IMR-90 (cell line): ENCODE results near the gene YES1. TPM values are rescaled to one million over a fixed set of nuclear protein-coding genes. Genes with fewer than 3 reads are reported as not detected.

Experiments used
- ATAC-seq: fragments of 200-7000 bp; cut with Tn5 transposase; 2 replicates; pipeline ENCODE4 v1.9.1; 2020; ENCODE audit warnings: low read depth, mild to moderate bottlenecking, moderate library complexity
- BruUV-seq: library from RNA; stranded (reverse); fragments of 400-500 nt; replicated peaks from 2 replicates; lab custom pipeline; 2021; lab: Mats Ljungman, UMichigan
- CTCF ChIA-PET: fragments of 300-600 bp; formaldehyde crosslinking; extraction: SDS; loops from one replicate; lab custom pipeline; 2021; ENCODE audit warnings: antibody characterized with exemption; lab: Yijun Ruan, JAX
- POLR2A ChIA-PET: fragments of 300-600 bp; sonication (Branson Sonifier 250); formaldehyde crosslinking; loops from one replicate; lab custom pipeline; 2022; ENCODE audit warnings: antibody characterized with exemption; ENCODE audit not compliant: unreplicated experiment; lab: Charles Lee
- DNase-seq: peaks from one replicate; pipeline ENCODE4 v3.0.0; 2013
- H2AFZ ChIP-seq: replicated peaks from 2 replicates; pipeline ENCODE3; 2013; ENCODE audit warnings: low read length, mild to moderate bottlenecking; ENCODE audit not compliant: poor library complexity
- H2AK5ac ChIP-seq: 2 replicates; pipeline ENCODE4 v1.6.1; 2013; ENCODE audit warnings: low read depth, low read length, inconsistent platforms
- H2AK9ac ChIP-seq: replicated peaks from 2 replicates; pipeline ENCODE3; 2013; ENCODE audit warnings: mild to moderate bottlenecking, low read depth, low read length, moderate library complexity; ENCODE audit not compliant: poor library complexity
- H2BK120ac ChIP-seq: 2 replicates; pipeline ENCODE4 v1.6.1; 2013; ENCODE audit warnings: low read depth, low read length, inconsistent platforms
- H2BK15ac ChIP-seq: 3 replicates; pipeline ENCODE4 v1.6.1; 2013; ENCODE audit warnings: low read depth, low read length, inconsistent platforms
- H2BK20ac ChIP-seq: 2 replicates; pipeline ENCODE4 v1.6.1; 2013; ENCODE audit warnings: low read depth, mild to moderate bottlenecking, inconsistent platforms, low read length, moderate library complexity
- H2BK5ac ChIP-seq: 2 replicates; pipeline ENCODE4 v1.6.1; 2013; ENCODE audit warnings: mild to moderate bottlenecking, low read depth, low read length, inconsistent platforms; ENCODE audit not compliant: poor library complexity, severe bottlenecking
- H3K14ac ChIP-seq: replicated peaks from 2 replicates; pipeline ENCODE4 v1.6.1; 2013; ENCODE audit warnings: low read depth, low read length, inconsistent platforms
- H3K18ac ChIP-seq: 2 replicates; pipeline ENCODE4 v1.6.1; 2013; ENCODE audit warnings: low read depth, low read length, control low read depth
- H3K23ac ChIP-seq: 2 replicates; pipeline ENCODE4 v1.6.1; 2013; ENCODE audit warnings: low read depth, low read length, inconsistent platforms
- H3K27ac ChIP-seq: 2 replicates; pipeline ENCODE4 v1.5.1; 2013; ENCODE audit warnings: mild to moderate bottlenecking, control low read depth, low read length; ENCODE audit not compliant: insufficient read depth
- H3K27me3 ChIP-seq: 2 replicates; pipeline ENCODE4 v1.6.1; 2013; ENCODE audit warnings: low read length; ENCODE audit not compliant: control insufficient read depth, insufficient read depth
- H3K36me3 ChIP-seq: 2 replicates; pipeline ENCODE4 v1.6.1; 2013; ENCODE audit warnings: low read length, mixed read lengths; ENCODE audit not compliant: control insufficient read depth, insufficient read depth
- H3K4ac ChIP-seq: 2 replicates; pipeline ENCODE4 v1.6.1; 2013; ENCODE audit warnings: low read depth, low read length, inconsistent platforms
- H3K4me1 ChIP-seq: 2 replicates; pipeline ENCODE4 v1.6.1; 2013; ENCODE audit warnings: low read length, mixed read lengths; ENCODE audit not compliant: control insufficient read depth, insufficient read depth
- H3K4me2 ChIP-seq: 2 replicates; pipeline ENCODE4 v1.6.1; 2013; ENCODE audit warnings: low read depth, mild to moderate bottlenecking, control low read depth, low read length, moderate library complexity
- H3K4me3 ChIP-seq: 2 replicates; pipeline ENCODE4 v1.5.1; 2013; ENCODE audit warnings: low read depth, mild to moderate bottlenecking, control low read depth, low read length, moderate library complexity; ENCODE audit not compliant: insufficient read depth
- H3K56ac ChIP-seq: 2 replicates; pipeline ENCODE4 v1.6.1; 2013; ENCODE audit warnings: low read length, inconsistent platforms; ENCODE audit not compliant: insufficient read depth; ENCODE audit errors: extremely low read depth
- H3K79me1 ChIP-seq, 2 experiments: 2 replicates each; pipeline ENCODE4 v1.6.1; 2013; ENCODE audit warnings: low read length in 2 of 2, inconsistent platforms in 1 of 2, low read depth in 1 of 2
- H3K9ac ChIP-seq: 2 replicates; pipeline ENCODE4 v1.6.1; 2013; ENCODE audit warnings: low read depth, low read length, control low read depth
- H3K9me1 ChIP-seq: 2 replicates; pipeline ENCODE4 v1.6.1; 2013; ENCODE audit warnings: low read length, inconsistent platforms; ENCODE audit not compliant: insufficient read depth
- H3K9me3 ChIP-seq: 2 replicates; pipeline ENCODE4 v1.6.1; 2013; ENCODE audit warnings: low read length; ENCODE audit not compliant: control insufficient read depth, insufficient read depth
- H4K20me1 ChIP-seq: 2 replicates; pipeline ENCODE4 v1.6.1; 2013; ENCODE audit warnings: low read length, inconsistent platforms; ENCODE audit not compliant: insufficient read depth
- H4K5ac ChIP-seq: 2 replicates; pipeline ENCODE4 v1.6.1; 2013; ENCODE audit warnings: mild to moderate bottlenecking, low read depth, low read length, control low read depth
- H4K8ac ChIP-seq, 2 experiments: 2 replicates each; pipeline ENCODE4 v1.6.1; 2013; ENCODE audit warnings: low read depth in 2 of 2, low read length in 2 of 2, control low read depth in 1 of 2, inconsistent platforms in 1 of 2
- H4K91ac ChIP-seq: 2 replicates; pipeline ENCODE4 v1.6.1; 2013; ENCODE audit warnings: low read depth, low read length, inconsistent platforms; ENCODE audit not compliant: insufficient read depth
- BHLHE40 ChIP-seq: fragments of 150-350 bp; IDR thresholded peaks from 2 replicates; pipeline ENCODE4 v1.6.1; 2016; ENCODE audit warnings: mild to moderate bottlenecking, low read depth, low read length
- CEBPB ChIP-seq: IDR thresholded peaks from 2 replicates; pipeline ENCODE4 v1.6.1; 2012; ENCODE audit warnings: low read depth, low read length, improper control_type of control experiment
- CHD1 ChIP-seq: IDR thresholded peaks from 2 replicates; pipeline ENCODE4 v1.6.1; 2012; ENCODE audit warnings: low read depth, low read length, improper control_type of control experiment
- FOS ChIP-seq: fragments of 150-350 bp; IDR thresholded peaks from 2 replicates; pipeline ENCODE4 v1.6.1; 2016; ENCODE audit warnings: low read depth, low read length
- MAFK ChIP-seq: IDR thresholded peaks from 2 replicates; pipeline ENCODE4 v1.6.1; 2012; ENCODE audit warnings: low read depth, low read length, improper control_type of control experiment
- MXI1 ChIP-seq: IDR thresholded peaks from 2 replicates; pipeline ENCODE4 v1.6.1; 2012; ENCODE audit warnings: low read depth, mild to moderate bottlenecking, low read length, moderate library complexity, borderline replicate concordance
- NFE2L2 ChIP-seq: fragments of 150-350 bp; IDR thresholded peaks from 2 replicates; pipeline ENCODE4 v1.6.1; 2016; ENCODE audit warnings: low read depth, mild to moderate bottlenecking, low read length
- POLR2A ChIP-seq: IDR thresholded peaks from 2 replicates; pipeline ENCODE4 v1.6.1; 2012; ENCODE audit warnings: mild to moderate bottlenecking, low read depth, low read length
- RAD21 ChIP-seq: IDR thresholded peaks from 2 replicates; pipeline ENCODE4 v1.6.1; 2012; ENCODE audit warnings: low read length, improper control_type of control experiment
- RCOR1 ChIP-seq: IDR thresholded peaks from 2 replicates; pipeline ENCODE4 v1.6.1; 2012; ENCODE audit warnings: mild to moderate bottlenecking, low read length, improper control_type of control experiment; ENCODE audit not compliant: insufficient replicate concordance
- RFX5 ChIP-seq: IDR thresholded peaks from 2 replicates; pipeline ENCODE4 v1.8.0; 2012; ENCODE audit warnings: low read depth, mild to moderate bottlenecking, low read length, moderate library complexity
- WGBS, 2 experiments: methylation state at CpG; one replicate each; pipeline versions ENCODE4 v1.1.5 to v1.1.7; 2013; ENCODE audit warnings: missing lambda C conversion rate in 2 of 2; ENCODE audit not compliant: insufficient read length in 1 of 2; ENCODE audit errors: extremely low coverage in 2 of 2; 5-methylcytosine and 5-hydroxymethylcytosine counted together
- dilution Hi-C: fragments of 300-500 bp; cut with HindIII; formaldehyde crosslinking; loops from one replicate; pipeline ENCODE4 v1.14.3; 2018; ENCODE audit warnings: low sequenced_read_pairs; ENCODE audit not compliant: unreplicated experiment
- in situ Hi-C: fragments of 300-500 bp; cut with MboI; formaldehyde crosslinking; loops from 3 replicates; pipeline ENCODE4 v1.14.3; 2019; ENCODE audit warnings: low sequenced_read_pairs, inconsistent platforms, mixed read lengths
- intact Hi-C: fragments of 100-400 bp; cut with micrococcal nuclease; formaldehyde crosslinking; loops from 2 replicates; pipeline ENCODE4 v1.10.0; 2022
- polyA plus RNA-seq, 3 experiments: library from polyadenylated mRNA; depleted of rRNA; stranded (reverse); fragments of >200 nt; gene quantifications; 2 replicates each; pipeline ENCODE4 v1.2.3, GENCODE V29; 2012; ENCODE audit warnings: low replicate concordance in 1 of 3
- total RNA-seq: library from RNA; depleted of rRNA; stranded (reverse); fragments of >200 nt; gene quantifications from 2 replicates; pipeline ENCODE4 v1.2.3, GENCODE V29; 2012
- TF ChIP-seq, protein P1 (sequence below): fragments of 150-350 bp; IDR thresholded peaks from 2 replicates; pipeline ENCODE4 v1.6.1; 2016; ENCODE audit warnings: low read depth, mild to moderate bottlenecking, low read length, moderate library complexity, borderline replicate concordance
- TF ChIP-seq, protein P2 (sequence below): conservative IDR thresholded peaks from 2 replicates; pipeline ENCODE4 v1.5.1; 2012; ENCODE audit warnings: mild to moderate bottlenecking, low read depth, low read length, improper control_type of control experiment
- TF ChIP-seq, protein P3 (sequence below): fragments of 150-350 bp; IDR thresholded peaks from 2 replicates; pipeline ENCODE4 v1.6.1; 2017; ENCODE audit warnings: mild to moderate bottlenecking, antibody characterized with exemption, low read length, low read depth

Gene YES1
- total and polyA plus RNA-seq, 2 of the 4 experiments (the other 2 are of a cell fraction), result 16.7 to 62.0 TPM

DNA sequence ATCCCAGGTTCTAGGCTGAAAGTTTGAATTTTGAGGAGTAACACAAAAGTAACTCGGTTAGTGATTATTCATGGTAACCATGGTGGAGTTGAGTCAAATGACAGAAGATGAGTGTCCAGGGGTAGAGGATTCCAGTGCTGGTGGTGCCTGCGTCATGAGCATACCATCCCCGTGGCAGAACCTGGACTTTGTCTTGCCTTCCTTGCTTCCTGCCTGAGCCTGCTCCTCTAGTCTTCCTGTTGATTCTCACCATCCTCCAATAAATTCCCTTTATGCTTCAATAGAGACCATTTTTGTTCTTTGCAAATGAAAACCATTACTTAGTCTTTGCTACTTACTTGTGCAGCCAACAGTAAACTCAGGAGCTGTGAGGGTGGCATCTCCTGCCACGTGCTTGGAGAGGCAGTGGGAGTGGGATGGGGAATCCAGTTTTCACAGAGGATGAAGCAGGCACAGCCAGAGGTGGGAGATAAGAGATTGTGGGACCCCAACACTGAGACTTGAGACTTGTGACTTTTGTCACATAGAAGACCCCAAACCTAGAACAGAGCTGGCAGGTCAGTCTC lies 4.1 kb upstream of the YES1 start:
- Histone ChIP-seq H2AFZ (no peak overlapping the region), H2BK120ac (no peak overlapping the region), H3K9me1 (no peaks in the 10 kb centered on the region), H3K36me3 (no peaks in the 10 kb centered on the region), H2BK20ac (no peak overlapping the region), H3K23ac (no peak overlapping the region), H2AK5ac (no peak overlapping the region), H4K91ac (no peak overlapping the region), H4K20me1 (no peaks in the 10 kb centered on the region), H2BK15ac (no peak overlapping the region), H3K14ac (no peak overlapping the region), H3K9ac (no peak overlapping the region), H3K79me1 (peaks cover 0 to 6% of the 10 kb centered on the region in 2 experiments; a peak in 3 of 4 replicates), H3K4me3 (no peak overlapping the region), H3K9me3 (no peaks in the 10 kb centered on the region), H3K27me3 (no peaks in the 10 kb centered on the region), H3K27ac (no peak overlapping the region), H3K18ac (no peak overlapping the region), H3K4me1 (peaks cover 1% of the 10 kb centered on the region; the same call in 1 of the 2 replicates), H2BK5ac (no peak overlapping the region), H3K56ac (no peak overlapping the region), H4K5ac (no peak overlapping the region), H4K8ac (no peak overlapping the region), H3K4me2 (no peak overlapping the region), H2AK9ac (no peak overlapping the region), H3K4ac (no peak overlapping the region)
- DNase-seq, result no peak
- no TSS peak for BruUV-seq
- no peak for ATAC-seq
- TF ChIP-seq POLR2A (no peak), RAD21 (no peak), NFE2L2 (no peak), BHLHE40 (no peak), RFX5 (no peak), FOS (no peak), CHD1 (no peak), MAFK (no peak), RCOR1 (no peak), MXI1 (no peak), CEBPB (no peak)
- TF ChIP-seq, protein P1, sequence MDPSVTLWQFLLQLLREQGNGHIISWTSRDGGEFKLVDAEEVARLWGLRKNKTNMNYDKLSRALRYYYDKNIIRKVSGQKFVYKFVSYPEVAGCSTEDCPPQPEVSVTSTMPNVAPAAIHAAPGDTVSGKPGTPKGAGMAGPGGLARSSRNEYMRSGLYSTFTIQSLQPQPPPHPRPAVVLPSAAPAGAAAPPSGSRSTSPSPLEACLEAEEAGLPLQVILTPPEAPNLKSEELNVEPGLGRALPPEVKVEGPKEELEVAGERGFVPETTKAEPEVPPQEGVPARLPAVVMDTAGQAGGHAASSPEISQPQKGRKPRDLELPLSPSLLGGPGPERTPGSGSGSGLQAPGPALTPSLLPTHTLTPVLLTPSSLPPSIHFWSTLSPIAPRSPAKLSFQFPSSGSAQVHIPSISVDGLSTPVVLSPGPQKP, result no peak
- TF ChIP-seq, protein P2, sequence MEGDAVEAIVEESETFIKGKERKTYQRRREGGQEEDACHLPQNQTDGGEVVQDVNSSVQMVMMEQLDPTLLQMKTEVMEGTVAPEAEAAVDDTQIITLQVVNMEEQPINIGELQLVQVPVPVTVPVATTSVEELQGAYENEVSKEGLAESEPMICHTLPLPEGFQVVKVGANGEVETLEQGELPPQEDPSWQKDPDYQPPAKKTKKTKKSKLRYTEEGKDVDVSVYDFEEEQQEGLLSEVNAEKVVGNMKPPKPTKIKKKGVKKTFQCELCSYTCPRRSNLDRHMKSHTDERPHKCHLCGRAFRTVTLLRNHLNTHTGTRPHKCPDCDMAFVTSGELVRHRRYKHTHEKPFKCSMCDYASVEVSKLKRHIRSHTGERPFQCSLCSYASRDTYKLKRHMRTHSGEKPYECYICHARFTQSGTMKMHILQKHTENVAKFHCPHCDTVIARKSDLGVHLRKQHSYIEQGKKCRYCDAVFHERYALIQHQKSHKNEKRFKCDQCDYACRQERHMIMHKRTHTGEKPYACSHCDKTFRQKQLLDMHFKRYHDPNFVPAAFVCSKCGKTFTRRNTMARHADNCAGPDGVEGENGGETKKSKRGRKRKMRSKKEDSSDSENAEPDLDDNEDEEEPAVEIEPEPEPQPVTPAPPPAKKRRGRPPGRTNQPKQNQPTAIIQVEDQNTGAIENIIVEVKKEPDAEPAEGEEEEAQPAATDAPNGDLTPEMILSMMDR, result no peak
- TF ChIP-seq, protein P3, sequence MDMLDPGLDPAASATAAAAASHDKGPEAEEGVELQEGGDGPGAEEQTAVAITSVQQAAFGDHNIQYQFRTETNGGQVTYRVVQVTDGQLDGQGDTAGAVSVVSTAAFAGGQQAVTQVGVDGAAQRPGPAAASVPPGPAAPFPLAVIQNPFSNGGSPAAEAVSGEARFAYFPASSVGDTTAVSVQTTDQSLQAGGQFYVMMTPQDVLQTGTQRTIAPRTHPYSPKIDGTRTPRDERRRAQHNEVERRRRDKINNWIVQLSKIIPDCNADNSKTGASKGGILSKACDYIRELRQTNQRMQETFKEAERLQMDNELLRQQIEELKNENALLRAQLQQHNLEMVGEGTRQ, result no peak
- ChIA-PET POLR2A (no interaction called here), CTCF (interaction anchor here (2.3 kb wide), 1 partner anchor 14 kb away, joined by 11 read pairs; no protein-coding TSS in a partner anchor)
- dilution Hi-C loops (no loop called here), in situ Hi-C loops (no loop called here), intact Hi-C loops (no loop called here)
- WGBS, 2 experiments, result no CpG with 5 or more reads among the region's 4 CpGs
